ENCODE measurements around the gene KRT80.

KRT80 gene

GRCh38 chr12:52199294-52199919, 7.6 kb upstream of the KRT80 start:
- H3K27ac ChIP-seq (ENCODE audit: low read length), result no peak overlapping the region
- H3K4me3 ChIP-seq (ENCODE audit: low read length), result no peak overlapping the region
- H3K36me3 ChIP-seq (ENCODE audit: control insufficient read depth, low read depth, low read length), result no peaks in the 10 kb centered on the region
- no peaks in the 10 kb centered on the region for H3K4me1 ChIP-seq (ENCODE audit: control insufficient read depth, low read depth, low read length)
- H3K27me3 ChIP-seq (ENCODE audit: control insufficient read depth, insufficient read depth, low read length), result no peaks in the 10 kb centered on the region
- H3K9ac ChIP-seq (ENCODE audit: low read length), result no peak overlapping the region
- H3K9me3 ChIP-seq (ENCODE audit: control insufficient read depth, low read depth, low read length), result no peaks in the 10 kb centered on the region

- Histone ChIP-seq H3K4me3 (ENCODE audit: low read length) (no peak overlapping the region), H3K9ac (ENCODE audit: low read length) (no peak overlapping the region), H3K27me3 (ENCODE audit: control insufficient read depth, insufficient read depth, low read length) (no peaks in the 10 kb centered on the region), H3K9me3 (ENCODE audit: control insufficient read depth, low read depth, low read length) (no peaks in the 10 kb centered on the region), H3K4me1 (ENCODE audit: control insufficient read depth, low read depth, low read length) (no peaks in the 10 kb centered on the region), H3K36me3 (ENCODE audit: control insufficient read depth, low read depth, low read length) (no peaks in the 10 kb centered on the region), H3K27ac (ENCODE audit: low read length) (no peak overlapping the region)
Measured at GRCh38 chr12:52198454-52199215, 6.8 kb upstream of the KRT80 start.

- no peak overlapping the region for H3K4me3 ChIP-seq (ENCODE audit: low read length)
- H3K27me3 ChIP-seq (ENCODE audit: control insufficient read depth, insufficient read depth, low read length), result no peaks in the 10 kb centered on the region
- H3K36me3 ChIP-seq (ENCODE audit: control insufficient read depth, low read depth, low read length), result no peaks in the 10 kb centered on the region
- H3K4me1 ChIP-seq (ENCODE audit: control insufficient read depth, low read depth, low read length), result no peaks in the 10 kb centered on the region
- no peaks in the 10 kb centered on the region for H3K9me3 ChIP-seq (ENCODE audit: control insufficient read depth, low read depth, low read length)
- H3K9ac ChIP-seq (ENCODE audit: low read length), result no peak overlapping the region
- no peak overlapping the region for H3K27ac ChIP-seq (ENCODE audit: low read length)
Measured at GRCh38 chr12:52197371-52198231, 5.8 kb upstream of the KRT80 start.

GRCh38 chr12:52195065-52195730, 3.4 kb upstream of the KRT80 start:
- Histone ChIP-seq H3K4me1 (ENCODE audit: control insufficient read depth, low read depth, low read length) (no peaks in the 10 kb centered on the region), H3K27ac (ENCODE audit: low read length) (no peak overlapping the region), H3K4me3 (ENCODE audit: low read length) (no peak overlapping the region), H3K9me3 (ENCODE audit: control insufficient read depth, low read depth, low read length) (no peaks in the 10 kb centered on the region), H3K27me3 (ENCODE audit: control insufficient read depth, insufficient read depth, low read length) (no peaks in the 10 kb centered on the region), H3K9ac (ENCODE audit: low read length) (no peak overlapping the region), H3K36me3 (ENCODE audit: control insufficient read depth, low read depth, low read length) (no peaks in the 10 kb centered on the region)

GRCh38 chr12:52193991-52194390, 2.2 kb upstream of the KRT80 start:
- Histone ChIP-seq H3K9ac (ENCODE audit: low read length) (no peak overlapping the region), H3K36me3 (ENCODE audit: control insufficient read depth, low read depth, low read length) (no peaks in the 10 kb centered on the region), H3K9me3 (ENCODE audit: control insufficient read depth, low read depth, low read length) (no peaks in the 10 kb centered on the region), H3K4me3 (ENCODE audit: low read length) (no peak overlapping the region), H3K4me1 (ENCODE audit: control insufficient read depth, low read depth, low read length) (no peaks in the 10 kb centered on the region), H3K27ac (ENCODE audit: low read length) (no peak overlapping the region), H3K27me3 (ENCODE audit: control insufficient read depth, insufficient read depth, low read length) (no peaks in the 10 kb centered on the region)

- Histone ChIP-seq H3K27me3 (ENCODE audit: control insufficient read depth, insufficient read depth, low read length) (no peaks in the 10 kb centered on the region), H3K36me3 (ENCODE audit: control insufficient read depth, low read depth, low read length) (no peaks in the 10 kb centered on the region), H3K9me3 (ENCODE audit: control insufficient read depth, low read depth, low read length) (no peaks in the 10 kb centered on the region), H3K4me1 (ENCODE audit: control insufficient read depth, low read depth, low read length) (no peaks in the 10 kb centered on the region), H3K9ac (ENCODE audit: low read length) (no peak overlapping the region), H3K27ac (ENCODE audit: low read length) (no peak overlapping the region), H3K4me3 (ENCODE audit: low read length) (no peak overlapping the region)
Measured at GRCh38 chr12:52193532-52193931, 1.7 kb upstream of the KRT80 start.

GRCh38 chr12:52190860-52191729, 719 bp downstream of the KRT80 start:
- Histone ChIP-seq H3K9ac (ENCODE audit: low read length) (no peak overlapping the region), H3K27ac (ENCODE audit: low read length) (no peak overlapping the region), H3K9me3 (ENCODE audit: control insufficient read depth, low read depth, low read length) (no peaks in the 10 kb centered on the region), H3K36me3 (ENCODE audit: control insufficient read depth, low read depth, low read length) (no peaks in the 10 kb centered on the region), H3K27me3 (ENCODE audit: control insufficient read depth, insufficient read depth, low read length) (no peaks in the 10 kb centered on the region), H3K4me1 (ENCODE audit: control insufficient read depth, low read depth, low read length) (no peaks in the 10 kb centered on the region), H3K4me3 (ENCODE audit: low read length) (no peak overlapping the region)

GRCh38 chr12:52189376-52190174, 2.2 kb downstream of the KRT80 start:
- Histone ChIP-seq H3K27me3 (ENCODE audit: control insufficient read depth, insufficient read depth, low read length) (no peaks in the 10 kb centered on the region), H3K9ac (ENCODE audit: low read length) (no peak overlapping the region), H3K4me3 (ENCODE audit: low read length) (no peak overlapping the region), H3K4me1 (ENCODE audit: control insufficient read depth, low read depth, low read length) (no peaks in the 10 kb centered on the region), H3K27ac (ENCODE audit: low read length) (no peak overlapping the region), H3K36me3 (ENCODE audit: control insufficient read depth, low read depth, low read length) (no peaks in the 10 kb centered on the region), H3K9me3 (ENCODE audit: control insufficient read depth, low read depth, low read length) (no peaks in the 10 kb centered on the region)

- Histone ChIP-seq H3K27ac (ENCODE audit: low read length) (no peak overlapping the region), H3K27me3 (ENCODE audit: control insufficient read depth, insufficient read depth, low read length) (no peaks in the 10 kb centered on the region), H3K9ac (ENCODE audit: low read length) (no peak overlapping the region), H3K9me3 (ENCODE audit: control insufficient read depth, low read depth, low read length) (no peaks in the 10 kb centered on the region), H3K4me3 (ENCODE audit: low read length) (no peak overlapping the region), H3K4me1 (ENCODE audit: control insufficient read depth, low read depth, low read length) (no peaks in the 10 kb centered on the region), H3K36me3 (ENCODE audit: control insufficient read depth, low read depth, low read length) (no peaks in the 10 kb centered on the region)
Measured at GRCh38 chr12:52188658-52189057, 3.2 kb downstream of the KRT80 start.

- Histone ChIP-seq H3K9me3 (ENCODE audit: control insufficient read depth, low read depth, low read length) (no peaks in the 10 kb centered on the region), H3K27me3 (ENCODE audit: control insufficient read depth, insufficient read depth, low read length) (no peaks in the 10 kb centered on the region), H3K9ac (ENCODE audit: low read length) (no peak overlapping the region), H3K36me3 (ENCODE audit: control insufficient read depth, low read depth, low read length) (no peaks in the 10 kb centered on the region), H3K27ac (ENCODE audit: low read length) (no peak overlapping the region), H3K4me1 (ENCODE audit: control insufficient read depth, low read depth, low read length) (no peaks in the 10 kb centered on the region), H3K4me3 (ENCODE audit: low read length) (no peak overlapping the region)
Measured at GRCh38 chr12:52187640-52188039, 4.2 kb downstream of the KRT80 start.
